ENCODE data around the gene SCFD2.
"Not testable (repeated sequence)": the region's sequence is repeated elsewhere in the genome, so short reads cannot be mapped to it uniquely, and the experiment has no call there.

Gene SCFD2

DNA sequence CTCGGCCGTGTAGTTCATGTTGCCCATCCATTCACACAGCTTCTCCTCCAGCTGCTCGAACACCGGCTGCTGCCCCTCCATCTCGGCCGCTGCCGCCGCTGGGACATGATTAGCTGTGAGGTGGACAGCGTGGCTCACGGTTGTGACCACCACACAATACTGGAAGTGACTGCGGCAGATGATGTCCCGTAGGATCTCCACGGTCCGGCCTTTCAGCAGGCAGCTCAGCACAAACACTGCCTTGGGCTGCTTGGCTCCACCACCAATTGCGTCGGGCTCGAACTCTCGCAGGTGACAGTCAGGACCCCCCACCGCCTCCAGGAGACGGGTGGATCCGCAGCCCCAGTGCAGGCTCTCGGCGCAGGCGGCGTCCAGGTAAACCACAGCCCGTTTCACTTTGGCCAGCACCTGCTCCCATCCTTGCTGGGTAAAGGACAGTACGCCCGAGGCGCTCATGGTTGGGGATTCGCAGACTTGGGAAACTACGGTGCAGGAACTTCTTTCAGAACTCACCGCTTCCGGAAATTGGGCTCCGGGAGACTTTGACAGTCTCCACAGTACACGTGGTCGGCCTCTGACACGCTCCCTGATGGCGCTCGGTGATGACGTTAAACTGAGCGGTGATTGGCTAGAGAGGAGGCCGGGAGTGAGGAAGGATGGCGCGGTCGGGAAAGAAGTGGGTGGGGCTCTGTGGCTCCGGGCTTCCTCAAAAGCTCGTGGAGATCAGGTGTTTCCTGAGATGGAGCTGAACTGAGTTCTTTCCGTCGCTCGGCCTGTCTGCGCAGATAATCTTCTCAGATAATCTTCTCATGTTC, at the start of gene SCFD2:
Gene SCFD2, minus strand, starts transcription at position 576 of the 815 bp plus-strand sequence.
- DNase-seq (ENCODE audit: low read depth in 2 of 2), result peak; percentile 94 to 95

DNA sequence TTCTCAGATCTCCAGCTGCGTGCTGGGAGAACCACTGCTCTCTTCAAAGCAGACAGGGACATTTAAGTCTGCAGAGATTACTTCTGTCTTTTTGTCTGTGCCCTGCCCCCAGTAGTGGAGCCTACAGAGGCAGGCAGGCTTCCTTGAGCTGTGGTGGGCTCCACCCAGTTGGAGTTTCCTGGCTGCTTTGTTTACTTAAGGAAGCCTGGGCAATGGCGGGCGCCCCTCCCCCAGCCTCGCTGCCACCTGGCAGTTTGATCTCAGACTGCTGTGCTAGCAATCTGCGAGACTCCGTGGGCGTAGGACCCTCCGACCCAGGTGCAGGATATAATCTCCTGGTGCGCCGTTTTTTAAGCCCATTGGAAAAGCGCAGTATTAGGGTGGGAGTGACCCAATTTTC, 43.6 kb upstream of the SCFD2 start:
- DNase-seq (ENCODE audit: low read depth in 2 of 2), result not testable (repeated sequence)

- no peak for DNase-seq (ENCODE audit: low read depth in 2 of 2)
Measured at GRCh38 chr4:53380221-53380620, 14.4 kb upstream of the SCFD2 start.

- DNase-seq (ENCODE audit: low read depth in 2 of 2), result no peak
Measured at GRCh38 chr4:53378171-53378482, 12.3 kb upstream of the SCFD2 start.

- DNase-seq (ENCODE audit: low read depth in 2 of 2), result peak; percentile 72 to 74
Measured at GRCh38 chr4:53377319-53378170, 11.7 kb upstream of the SCFD2 start, which contains the start of gene FIP1L1. Gene FIP1L1 (plus strand): TSS chr4:53377641. CDS start chr4:53377839, 198 bp downstream.

DNA sequence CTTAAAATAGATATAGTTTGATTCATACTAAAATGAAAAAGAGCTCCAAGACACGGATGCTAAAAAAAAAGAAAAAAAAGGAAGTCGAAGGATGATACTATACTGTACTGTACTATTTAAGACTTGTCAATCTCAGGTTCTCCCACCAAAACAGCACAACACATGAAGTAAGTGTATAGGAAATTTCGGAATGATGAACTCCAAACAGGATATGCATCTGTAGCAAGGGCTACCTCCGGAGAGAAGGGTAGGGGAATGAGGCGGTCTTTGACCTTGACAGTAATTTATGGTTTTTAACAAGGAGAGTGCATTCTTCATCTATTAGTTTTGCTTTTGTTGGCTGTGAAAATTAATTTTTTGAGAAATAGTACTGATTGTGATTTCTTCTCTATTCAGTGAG, 11.0 kb upstream of the SCFD2 start:
- no peak for DNase-seq (ENCODE audit: low read depth in 2 of 2)

GRCh38 chr4:53374777-53375258, 9.0 kb upstream of the SCFD2 start:
- DNase-seq (ENCODE audit: low read depth in 2 of 2), result no peak

- DNase-seq (ENCODE audit: low read depth in 2 of 2), result no peak
Measured at GRCh38 chr4:53371843-53372521, 6.1 kb upstream of the SCFD2 start.

- DNase-seq (ENCODE audit: low read depth in 2 of 2), result no peak
Measured at GRCh38 chr4:53371049-53371448, 5.2 kb upstream of the SCFD2 start.

DNA sequence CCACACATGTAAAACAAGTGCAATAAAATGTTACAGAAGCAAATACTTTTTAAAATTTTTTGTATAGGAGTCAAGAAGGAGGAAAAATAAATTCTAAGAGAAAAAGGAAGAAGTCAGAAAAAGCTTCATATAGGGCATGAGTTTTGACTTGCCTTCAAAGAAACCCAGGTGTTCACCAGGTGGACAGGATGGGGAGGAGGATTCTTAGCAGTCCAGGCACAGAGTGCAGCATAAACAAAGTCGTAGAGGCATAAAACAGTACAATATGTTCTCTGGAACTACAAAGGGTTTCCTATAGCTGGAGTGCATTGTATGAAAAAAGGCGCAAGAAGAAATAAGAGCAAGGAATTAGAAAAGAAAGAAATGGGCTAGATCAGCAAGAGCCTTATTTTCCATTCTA, 1.9 kb upstream of the SCFD2 start:
- DNase-seq (ENCODE audit: low read depth in 2 of 2), result no peak

DNA sequence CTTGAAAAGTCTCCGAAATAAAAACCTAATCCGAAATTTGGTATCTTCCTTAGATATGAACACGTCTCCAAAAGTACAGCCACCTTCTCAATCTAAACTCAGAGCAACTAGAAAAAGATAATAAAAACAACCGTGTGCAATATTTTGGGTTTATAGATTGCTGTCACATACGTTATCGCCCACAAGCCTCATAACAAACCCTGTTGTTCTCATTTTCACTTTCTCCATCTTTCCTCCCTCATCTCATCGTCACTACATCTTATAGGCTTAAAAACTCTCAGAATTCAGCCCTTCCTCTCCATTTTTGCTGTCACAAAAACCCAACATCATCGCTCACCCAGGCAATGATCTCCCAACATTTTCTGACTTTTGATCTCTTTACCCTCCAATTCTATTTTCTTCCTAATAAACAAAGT, 448 bp upstream of the SCFD2 start:
- no peak for DNase-seq (ENCODE audit: low read depth in 2 of 2)

DNA sequence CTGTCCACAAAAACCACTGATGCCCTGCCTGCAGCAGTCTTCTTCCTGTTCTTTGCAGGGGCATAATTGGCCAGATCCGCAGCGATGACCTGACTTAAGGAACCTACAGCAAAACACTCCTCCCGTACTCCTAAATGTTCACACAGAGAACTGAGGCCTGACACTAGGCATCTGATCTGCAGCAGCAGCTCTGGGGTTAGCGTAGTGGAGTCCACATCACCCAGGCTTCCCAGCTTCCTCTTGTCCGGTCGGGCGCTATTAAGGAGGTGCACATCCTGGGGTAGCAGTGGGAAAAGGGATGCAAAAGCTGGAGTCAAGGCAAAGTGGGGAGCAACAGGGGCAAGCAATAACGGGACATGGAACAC, 758 bp downstream of the SCFD2 start:
- DNase-seq (ENCODE audit: low read depth in 2 of 2), result no peak

GRCh38 chr4:53364624-53365023, 1.2 kb downstream of the SCFD2 start:
- no peak for DNase-seq (ENCODE audit: low read depth in 2 of 2)

DNA sequence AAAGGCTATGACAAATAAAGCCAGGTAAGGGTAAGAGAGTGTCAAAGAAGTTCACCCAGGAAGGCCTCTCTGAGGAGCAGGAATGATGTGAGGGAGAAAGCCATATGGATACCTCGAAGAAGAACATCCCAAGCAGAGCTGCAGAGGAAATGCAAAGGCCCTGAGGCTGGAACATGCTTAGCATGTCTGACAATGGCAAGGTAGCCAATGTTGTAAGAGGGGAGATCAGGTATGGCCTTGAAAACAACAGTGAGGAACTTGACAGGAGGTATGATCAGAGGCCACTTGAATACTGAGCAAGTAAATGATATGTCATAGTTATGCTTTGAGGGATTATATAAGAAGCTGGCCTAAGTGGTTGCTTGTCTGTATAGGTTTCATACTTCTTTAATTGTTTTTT, 3.8 kb downstream of the SCFD2 start:
- no peak for DNase-seq (ENCODE audit: low read depth in 2 of 2)

- no peak for DNase-seq (ENCODE audit: low read depth in 2 of 2)
Measured at GRCh38 chr4:53361451-53361850, 4.4 kb downstream of the SCFD2 start.

GRCh38 chr4:53355930-53356521, 9.8 kb downstream of the SCFD2 start:
- no peak for DNase-seq (ENCODE audit: low read depth in 2 of 2)

- DNase-seq (ENCODE audit: low read depth in 2 of 2), result no peak
Measured at GRCh38 chr4:53354012-53354722, 11.7 kb downstream of the SCFD2 start.

DNA sequence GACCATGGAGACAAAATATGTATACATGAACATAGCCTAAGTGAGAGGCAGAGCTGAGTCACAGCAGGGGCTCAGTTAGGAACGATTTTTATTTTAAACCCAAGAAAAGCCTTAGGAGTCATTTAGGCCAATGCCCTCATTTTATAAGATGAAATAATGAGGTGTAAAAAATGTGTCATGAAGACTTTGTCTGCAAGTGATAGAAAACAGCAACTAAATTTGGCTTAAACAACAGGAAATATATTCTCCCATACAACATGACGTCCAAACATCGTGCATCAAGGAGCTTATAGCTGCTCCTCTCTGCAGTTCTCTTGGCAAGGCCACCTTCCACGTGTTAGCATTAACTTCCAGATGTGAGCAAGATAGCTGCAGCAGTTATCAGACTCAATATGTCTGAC, 16.8 kb downstream of the SCFD2 start:
- DNase-seq (ENCODE audit: low read depth in 2 of 2), result no peak

- no peak for DNase-seq (ENCODE audit: low read depth in 2 of 2)
Measured at GRCh38 chr4:53348046-53348445, 17.8 kb downstream of the SCFD2 start.

GRCh38 chr4:53346920-53347852, 18.7 kb downstream of the SCFD2 start:
- DNase-seq (ENCODE audit: low read depth in 2 of 2), result no peak
